Omental fat pad (tissue), 4 donors: ENCODE results near the gene SERPINA9. TPM values are rescaled to one million over a fixed set of nuclear protein-coding genes. Genes with fewer than 3 reads are reported as not detected.
"Not testable (repeated sequence)": the region's sequence is repeated elsewhere in the genome, so short reads cannot be mapped to it uniquely, and the experiment has no call there.

Experiments used
- ATAC-seq: fragments of 150-250 bp; one replicate; pipeline ENCODE4 v1.9.1; 2016; ENCODE audit warnings: mild to moderate bottlenecking, moderate library complexity; ENCODE audit not compliant: low FRiP score
- DNase-seq: peaks from one replicate; pipeline ENCODE4 v3.0.0-alpha.2; 2019; ENCODE audit warnings: low spot score
- CTCF ChIP-seq, 3 donors: fragments of 450-650 bp; IDR thresholded peaks; one replicate each; pipeline ENCODE4 v1.5.1; 2016 to 2017; ENCODE audit warnings: antibody characterized with exemption in 3 of 3, mild to moderate bottlenecking in 3 of 3, moderate library complexity in 2 of 3
- total RNA-seq, 4 donors: library from RNA; depleted of rRNA; stranded (reverse); fragments of >200 nt; gene quantifications; one replicate each; pipeline ENCODE4 v1.1.0, GENCODE V29; 2016

SERPINA9 gene
- total RNA-seq, 4 donors from 2014 or later, result not detected

DNA sequence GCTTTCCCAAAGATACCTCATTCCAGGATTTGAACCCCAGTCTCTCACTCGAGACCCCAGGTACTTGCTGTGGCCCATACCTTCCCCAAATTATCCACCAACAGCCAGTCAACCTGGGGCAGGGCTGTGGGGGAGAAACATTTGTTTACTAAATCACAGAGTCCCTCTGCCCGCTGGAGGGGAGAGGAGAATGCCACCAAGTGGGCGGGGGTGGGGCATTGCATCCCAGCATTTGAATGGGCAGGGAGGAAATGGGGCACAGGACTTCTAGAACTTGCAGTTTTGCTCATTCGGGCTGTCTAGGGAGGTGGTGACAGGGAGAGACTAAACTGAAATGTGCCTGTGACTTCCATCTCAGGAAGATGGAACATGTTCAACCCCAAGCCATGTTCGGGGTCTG lies 10.9 kb upstream of the SERPINA9 start:
- ATAC-seq (no peak), DNase-seq (no peak)
- TF ChIP-seq CTCF (IDR thresholded peaks at IDR 0.05), result no peak

GRCh38 chr14:94485944-94486841 lies 10.2 kb upstream of the SERPINA9 start:
- TF ChIP-seq CTCF (IDR thresholded peaks at IDR 0.05), result peak in 2 of 3 donors; percentile 12 to 71
- DNase-seq (no peak), ATAC-seq (peak; percentile 71)

DNA sequence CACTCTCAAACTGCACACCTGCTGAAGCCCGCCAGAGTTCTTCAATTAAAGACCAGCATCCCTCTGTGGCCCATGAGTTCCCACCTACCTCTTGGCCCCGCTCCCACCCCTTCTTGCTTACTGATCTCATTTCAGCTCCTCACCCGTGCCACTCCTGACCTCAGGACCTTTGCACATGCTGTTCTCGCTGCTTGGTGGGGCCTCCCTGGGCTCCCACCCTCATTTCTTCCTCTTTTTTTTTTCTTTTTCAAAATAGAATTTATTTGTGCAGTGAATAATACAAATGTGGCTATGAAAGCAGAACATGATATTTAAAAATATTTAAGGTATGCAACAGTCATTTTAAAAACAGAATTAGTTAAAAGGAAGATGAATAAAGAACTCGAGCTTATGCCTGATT lies 8.5 kb upstream of the SERPINA9 start:
- no peak for TF ChIP-seq CTCF (IDR thresholded peaks at IDR 0.05)
- DNase-seq (no peak), ATAC-seq (no peak)

GRCh38 chr14:94483729-94484275 lies 7.8 kb upstream of the SERPINA9 start:
- no peak for DNase-seq

DNA sequence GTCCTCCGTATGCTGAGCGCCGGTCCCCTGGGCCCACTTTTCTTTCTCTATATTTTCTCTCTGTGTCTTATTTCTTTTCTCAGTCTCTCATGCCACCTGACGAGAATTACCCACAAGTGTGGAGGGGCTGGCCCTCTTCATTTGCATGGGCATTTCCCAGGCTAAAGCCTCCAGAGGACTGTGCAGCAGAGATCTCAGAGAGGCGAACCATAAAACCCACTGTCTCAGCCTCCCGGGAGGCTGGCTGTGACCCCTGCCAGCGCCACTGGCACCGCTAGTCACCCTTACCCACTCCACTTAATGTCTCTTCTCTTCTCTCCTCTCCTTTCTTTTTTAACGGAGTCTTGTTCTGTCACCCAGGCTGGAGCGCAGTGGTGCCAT lies 7.1 kb upstream of the SERPINA9 start:
- no peak for TF ChIP-seq CTCF (IDR thresholded peaks at IDR 0.05)
- DNase-seq (no peak), ATAC-seq (no peak)

More at GRCh38 chr14:94483729-94484275, 7.8 kb upstream of the SERPINA9 start:
- ATAC-seq, result no peak
- no peak for TF ChIP-seq CTCF (IDR thresholded peaks at IDR 0.05)

- not testable (repeated sequence) for ATAC-seq, DNase-seq
Measured at GRCh38 chr14:94482132-94483070, 6.4 kb upstream of the SERPINA9 start.
